Fibroblast of the aortic adventitia (primary cell): ENCODE data around the gene TPCN1. TPM values are rescaled to one million over a fixed set of nuclear protein-coding genes. Genes with fewer than 3 reads are reported as not detected.

Experiments used
- DNase-seq: peaks from one replicate; pipeline ENCODE4 v3.0.0-alpha.2; 2010; ENCODE audit warnings: low read depth
- H3K4me3 ChIP-seq: 2 replicates; pipeline ENCODE4 v1.5.1; 2011; ENCODE audit warnings: low read depth, mild to moderate bottlenecking, control low read depth, low read length, moderate library complexity
- CTCF ChIP-seq: IDR thresholded peaks from 2 replicates; pipeline ENCODE4 v1.5.1; 2011; ENCODE audit warnings: mild to moderate bottlenecking, low read length, control low read depth, inconsistent platforms; ENCODE audit not compliant: insufficient read depth
- total RNA-seq: library from RNA; depleted of rRNA; stranded (reverse); fragments of >200 nt; gene quantifications from 2 replicates; pipeline ENCODE4 v1.2.3, GENCODE V29; 2012; ENCODE audit warnings: low replicate concordance

Gene TPCN1
- total RNA-seq, 1 donor, result 20.4 TPM

GRCh38 chr12:113242026-113242418 is 20.8 kb downstream of the TPCN1 start:
- DNase-seq, result no peak
- no peak overlapping the region for H3K4me3 ChIP-seq
- TF ChIP-seq CTCF, result no peak

GRCh38 chr12:113242560-113242959 is 21.3 kb downstream of the TPCN1 start:
- no peak for TF ChIP-seq CTCF
- H3K4me3 ChIP-seq, result no peak overlapping the region
- no peak for DNase-seq

GRCh38 chr12:113244047-113244460 is 22.8 kb downstream of the TPCN1 start:
- TF ChIP-seq CTCF, result no peak
- no peak overlapping the region for H3K4me3 ChIP-seq
- no peak for DNase-seq

GRCh38 chr12:113244478-113244958 is 23.3 kb downstream of the TPCN1 start:
- DNase-seq, result no peak
- TF ChIP-seq CTCF, result no peak
- no peak overlapping the region for H3K4me3 ChIP-seq

- peak; percentile 85 for DNase-seq
- no peak for TF ChIP-seq CTCF
- peak overlapping the region; percentile 31 for H3K4me3 ChIP-seq
Measured at GRCh38 chr12:113245695-113246477, 24.6 kb downstream of the TPCN1 start.

GRCh38 chr12:113246478-113247122 is 25.3 kb downstream of the TPCN1 start:
- no peak for DNase-seq
- H3K4me3 ChIP-seq, result no peak overlapping the region

More at GRCh38 chr12:113246478-113247122, 25.3 kb downstream of the TPCN1 start:
- no peak for TF ChIP-seq CTCF
